Ovary (tissue), 9 donors: ENCODE measurements around the gene KLRK1. TPM values are rescaled to one million over a fixed set of nuclear protein-coding genes. Genes with fewer than 3 reads are reported as not detected.
A peak's percentile ranks its signal among the peaks of the same experiment; 100 is the strongest.
"Not testable (repeated sequence)": the region's sequence is repeated elsewhere in the genome, so short reads cannot be mapped to it uniquely, and the experiment has no call there.

Source experiments
- DNase-seq, 5 donors: peaks; one replicate each; pipeline ENCODE4 v3.0.0-alpha.2; 2019 to 2020
- H3K27ac ChIP-seq, 2 donors: fragments of 200-600 bp; one replicate each; pipeline versions ENCODE4 v1.5.1 to v1.8.0; 2019 to 2022
- H3K27me3 ChIP-seq: fragments of 200-600 bp; one replicate; pipeline ENCODE4 v1.8.0; 2022
- H3K36me3 ChIP-seq: fragments of 200-600 bp; sonication (generic); one replicate; pipeline ENCODE4 v1.5.1; 2019
- H3K4me1 ChIP-seq: one replicate; pipeline ENCODE4 v1.8.1; 2013; ENCODE audit warnings: mild to moderate bottlenecking, moderate library complexity; ENCODE audit not compliant: insufficient read depth
- H3K4me3 ChIP-seq: fragments of 200-600 bp; sonication (generic); one replicate; pipeline ENCODE4 v1.5.1; 2017
- H3K9me3 ChIP-seq, 2 donors: fragments of 200-600 bp in 1 of 2; sonication (generic) in 1 of 2; one replicate each; pipeline versions ENCODE4 v1.5.1 to v1.8.1; 2013 to 2019; ENCODE audit warnings: mild to moderate bottlenecking in 1 of 2, moderate library complexity in 1 of 2
- EP300 ChIP-seq: sonication (generic); formaldehyde crosslinking; IDR thresholded peaks from one replicate; pipeline ENCODE4 v1.6.1; 2017; ENCODE audit warnings: antibody characterized with exemption
- POLR2A ChIP-seq: fragments of 450-650 bp; IDR thresholded peaks from one replicate; pipeline ENCODE4 v1.6.1; 2017; ENCODE audit warnings: antibody characterized with exemption, mild to moderate bottlenecking, moderate library complexity
- WGBS, 3 donors: extraction: QIAGEN DNeasy Blood & Tissue Kit in 1 of 3; methylation state at CpG; one replicate each; pipeline versions ENCODE4 v1.1.5 to v1.1.7; 2013 to 2017; 5-methylcytosine and 5-hydroxymethylcytosine counted together
- intact Hi-C, 4 donors: fragments of 100-400 bp; cut with DNase I; formaldehyde crosslinking; loops; one replicate each; pipeline versions ENCODE4 v1.11.0 to v1.15.1; 2022 to 2023
- polyA plus RNA-seq, 2 donors: library from polyadenylated mRNA; stranded (reverse); fragments of 200-250 nt in 1 of 2; fragments of 350-450 nt in 1 of 2; fragmentation: Illumina TruSeq in 1 of 2; extraction: RNeasy Lipid Tissue Mini Kit (QIAGEN cat#74804) in 1 of 2; gene quantifications; one replicate each; pipeline ENCODE4 v1.2.3, GENCODE V29; 2013 to 2014
- total RNA-seq, 7 donors: library from RNA; depleted of rRNA in 2 of 7; stranded (reverse); fragments of >200 nt in 2 of 7; fragmentation: NEBNext Ultra II Directional in 3 of 7; extraction: Animal tissue kit (Norgen Biotek cat#: 25700) in 3 of 7; gene quantifications; one replicate each; pipeline versions ENCODE4 v1.1.0 to v1.2.4, GENCODE V29; 2016 to 2023
- TF ChIP-seq, protein P1 (sequence below), 3 donors: fragments of 450-650 bp in 2 of 3; fragments of 200-600 bp in 1 of 3; IDR thresholded peaks; one replicate each; pipeline versions ENCODE4 v1.5.1 to v1.8.0; 2016 to 2022; ENCODE audit warnings: antibody characterized with exemption in 3 of 3, mild to moderate bottlenecking in 1 of 3
- donor health status: DM: no; HTN: no; CAD: no; lungs with moderate emphysema.
- donor health status: DM: no; HTN: no; CAD: no.
- donor health status: Bipolar disorder and iron deficiency.
- donor health status: DM: yes; HTN: yes; CAD: no.
- donor health status: DM: no; HTN: no; CAD: no.
- donor health status: DM: yes; HTN: yes; CAD: no.

The KLRK1 gene
- total and polyA plus RNA-seq, 9 donors: 0.12 to 6.3 (median 0.54) TPM

DNA sequence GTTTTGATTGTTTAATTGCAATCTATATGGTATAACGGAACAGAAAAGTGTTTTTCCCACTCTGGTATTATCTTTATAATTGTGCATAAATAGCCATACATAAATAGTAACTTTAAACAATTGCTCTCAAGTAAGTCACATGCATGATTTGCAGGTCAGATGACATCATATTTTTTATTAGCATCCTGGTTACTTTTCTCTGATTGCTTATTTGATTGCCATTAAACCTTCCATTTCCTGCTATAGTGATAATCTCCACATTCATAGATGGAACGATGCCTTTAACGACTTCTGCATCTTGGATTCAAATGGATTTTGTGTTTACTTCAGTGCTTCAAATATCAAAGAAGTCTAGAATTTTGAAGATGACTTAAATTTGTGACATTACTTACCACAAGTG, 3.5 kb upstream of the KLRK1 start:
- TF ChIP-seq, protein P1, sequence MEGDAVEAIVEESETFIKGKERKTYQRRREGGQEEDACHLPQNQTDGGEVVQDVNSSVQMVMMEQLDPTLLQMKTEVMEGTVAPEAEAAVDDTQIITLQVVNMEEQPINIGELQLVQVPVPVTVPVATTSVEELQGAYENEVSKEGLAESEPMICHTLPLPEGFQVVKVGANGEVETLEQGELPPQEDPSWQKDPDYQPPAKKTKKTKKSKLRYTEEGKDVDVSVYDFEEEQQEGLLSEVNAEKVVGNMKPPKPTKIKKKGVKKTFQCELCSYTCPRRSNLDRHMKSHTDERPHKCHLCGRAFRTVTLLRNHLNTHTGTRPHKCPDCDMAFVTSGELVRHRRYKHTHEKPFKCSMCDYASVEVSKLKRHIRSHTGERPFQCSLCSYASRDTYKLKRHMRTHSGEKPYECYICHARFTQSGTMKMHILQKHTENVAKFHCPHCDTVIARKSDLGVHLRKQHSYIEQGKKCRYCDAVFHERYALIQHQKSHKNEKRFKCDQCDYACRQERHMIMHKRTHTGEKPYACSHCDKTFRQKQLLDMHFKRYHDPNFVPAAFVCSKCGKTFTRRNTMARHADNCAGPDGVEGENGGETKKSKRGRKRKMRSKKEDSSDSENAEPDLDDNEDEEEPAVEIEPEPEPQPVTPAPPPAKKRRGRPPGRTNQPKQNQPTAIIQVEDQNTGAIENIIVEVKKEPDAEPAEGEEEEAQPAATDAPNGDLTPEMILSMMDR (IDR thresholded peaks at IDR 0.05): no peak
- no peak for TF ChIP-seq EP300
- TF ChIP-seq POLR2A: no peak
- H3K27me3 ChIP-seq: no peaks in the 10 kb centered on the region
- no peaks in the 10 kb centered on the region for H3K36me3 ChIP-seq
- no peaks in the 10 kb centered on the region for H3K9me3 ChIP-seq
- no peak overlapping the region for H3K4me3 ChIP-seq
- no peak for DNase-seq
- WGBS, 3 donors: 58 to 63% (median 59%) methylated on average over 3 of the region's 3 CpGs
- no peaks in the 10 kb centered on the region for H3K4me1 ChIP-seq
- intact Hi-C loops: no loop called here
- H3K27ac ChIP-seq: no peak overlapping the region

GRCh38 chr12:10392394-10392930, 2.6 kb upstream of the KLRK1 start:
- 42 to 45% (median 43%) methylated on average over 7 of the region's 7 CpGs for WGBS, 3 donors
- Histone ChIP-seq H3K27me3 (no peaks in the 10 kb centered on the region), H3K27ac (no peak overlapping the region), H3K4me1 (no peaks in the 10 kb centered on the region), H3K36me3 (no peaks in the 10 kb centered on the region), H3K4me3 (no peak overlapping the region), H3K9me3 (no peaks in the 10 kb centered on the region)
- intact Hi-C loops: no loop called here
- TF ChIP-seq, protein P1 (IDR thresholded peaks at IDR 0.05): no peak
- TF ChIP-seq POLR2A: no peak
- no peak for TF ChIP-seq EP300
- DNase-seq: peak in 2 of 5 donors; percentile 25 to 38

DNA sequence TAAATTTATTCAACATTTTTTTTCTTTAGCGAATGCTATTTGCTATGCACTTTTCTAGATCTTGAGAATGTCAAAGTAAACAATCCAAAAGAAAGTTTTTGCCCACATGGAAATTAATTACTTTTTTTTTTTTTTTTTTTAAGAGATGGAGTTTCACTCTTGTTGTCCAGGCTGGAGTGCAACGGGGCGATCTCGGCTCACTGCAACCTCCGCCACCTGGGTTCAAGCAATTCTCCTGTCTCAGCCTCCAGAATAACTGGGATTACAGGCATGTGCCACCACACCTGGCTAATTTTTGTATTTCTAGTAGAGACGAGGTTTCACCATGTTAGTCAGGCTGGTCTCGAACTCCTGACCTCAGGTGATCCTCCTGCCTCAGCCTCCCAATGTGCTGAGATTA, 1.1 kb upstream of the KLRK1 start:
- H3K9me3 ChIP-seq, H3K36me3 ChIP-seq, H3K4me1 ChIP-seq, H3K27ac ChIP-seq, H3K4me3 ChIP-seq, H3K27me3 ChIP-seq, intact Hi-C loops, DNase-seq: not testable (repeated sequence)
- WGBS, 3 donors: 94 to 98% (median 97%) methylated on average over 7 of the region's 7 CpGs

DNA sequence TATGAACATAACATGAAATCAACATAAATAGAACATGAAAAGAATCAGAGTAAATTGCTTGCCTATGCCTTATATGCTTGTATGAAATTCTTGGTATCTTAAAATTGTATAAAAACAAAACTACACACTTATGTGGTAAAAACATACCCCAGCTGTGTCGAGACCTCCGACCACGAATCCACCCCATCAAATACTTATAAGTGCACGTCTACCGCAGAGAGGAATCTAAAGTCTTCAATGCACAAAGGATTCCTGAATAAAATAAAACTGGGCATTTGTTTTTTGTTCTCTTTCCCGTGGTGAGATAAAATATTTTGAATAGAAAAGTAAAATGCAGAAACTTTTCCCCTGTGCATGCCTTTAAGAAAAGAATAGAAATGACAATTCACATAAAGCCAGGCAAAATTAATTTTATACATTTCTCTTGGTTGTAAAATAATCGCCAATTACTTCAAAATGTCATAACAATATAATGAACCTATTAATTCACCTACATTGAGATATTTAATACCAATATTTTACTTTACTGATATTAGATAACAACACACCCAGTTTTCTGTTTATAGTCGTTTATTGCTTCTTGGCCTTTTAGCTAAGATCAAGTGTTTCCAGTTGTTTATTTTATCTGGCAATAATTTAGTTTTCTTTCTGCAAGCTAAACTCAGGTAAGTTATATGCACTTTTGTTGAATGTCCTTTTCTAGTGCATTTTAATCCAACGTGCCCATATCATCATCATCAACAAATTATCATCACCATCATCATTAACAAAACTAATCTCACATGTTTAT, 1.0 kb downstream of the KLRK1 start:
- DNase-seq: no peak
- H3K36me3 ChIP-seq: no peaks in the 10 kb centered on the region
- intact Hi-C loops: no loop called here
- no peaks in the 10 kb centered on the region for H3K4me1 ChIP-seq
- no peak overlapping the region for H3K27ac ChIP-seq
- TF ChIP-seq, protein P1 (IDR thresholded peaks at IDR 0.05): no peak
- TF ChIP-seq EP300: no peak
- no peak for TF ChIP-seq POLR2A
- no peak overlapping the region for H3K4me3 ChIP-seq
- no peaks in the 10 kb centered on the region for H3K27me3 ChIP-seq
- WGBS, 3 donors: 64 to 76% (median 67%) methylated on average over 9 of the region's 9 CpGs
- no peaks in the 10 kb centered on the region for H3K9me3 ChIP-seq

DNA sequence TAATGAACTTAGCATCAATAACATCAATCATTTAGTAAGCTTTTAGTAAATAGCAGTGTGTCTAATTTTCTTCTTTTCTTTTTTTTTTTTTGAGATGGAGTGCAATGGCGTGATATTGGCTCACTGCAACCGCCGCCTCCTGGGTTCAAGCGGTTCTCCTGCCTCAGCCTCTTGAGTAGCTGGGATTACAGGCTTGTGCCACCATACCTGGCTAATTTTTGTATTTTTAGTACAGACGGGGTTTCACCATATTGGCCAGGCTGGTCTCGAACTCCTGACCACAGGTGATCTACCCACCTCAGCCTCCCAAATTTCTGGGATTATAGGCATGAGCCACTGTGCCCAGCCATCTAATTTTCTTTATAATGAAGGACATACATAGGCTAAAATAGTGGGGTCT, 2.3 kb downstream of the KLRK1 start:
- intact Hi-C loops, DNase-seq, H3K27ac ChIP-seq, H3K4me1 ChIP-seq, H3K36me3 ChIP-seq, H3K27me3 ChIP-seq, H3K4me3 ChIP-seq, H3K9me3 ChIP-seq: not testable (repeated sequence)
- 94 to 98% (median 97%) methylated on average over 6 of the region's 6 CpGs for WGBS, 3 donors
